Osteocyte (in vitro differentiated cells): Measurements from ENCODE around the gene PLXND1. TPM values are rescaled to one million over a fixed set of nuclear protein-coding genes. Genes with fewer than 3 reads are reported as not detected.

Source experiments
- DNase-seq: peaks from one replicate; pipeline ENCODE4 v3.0.0; 2021; ENCODE audit warnings: mixed read lengths; ENCODE audit not compliant: unreplicated experiment; ENCODE audit errors: extremely low spot score
- H3K27ac Mint-ChIP-seq: one replicate; pipeline ENCODE4 v1.8.0; 2021; ENCODE audit warnings: mild to moderate bottlenecking, mixed read lengths; ENCODE audit not compliant: unreplicated experiment
- H3K27me3 Mint-ChIP-seq: one replicate; pipeline ENCODE4 v1.8.0; 2021; ENCODE audit warnings: mixed read lengths; ENCODE audit not compliant: unreplicated experiment
- H3K36me3 Mint-ChIP-seq: one replicate; pipeline ENCODE4 v1.8.0; 2021; ENCODE audit warnings: mixed read lengths; ENCODE audit not compliant: unreplicated experiment
- H3K4me1 Mint-ChIP-seq: one replicate; pipeline ENCODE4 v1.8.0; 2021; ENCODE audit warnings: mixed read lengths; ENCODE audit not compliant: unreplicated experiment
- H3K4me3 Mint-ChIP-seq: one replicate; pipeline ENCODE4 v1.8.0; 2021; ENCODE audit warnings: mild to moderate bottlenecking, moderate library complexity, mixed read lengths; ENCODE audit not compliant: unreplicated experiment
- H3K9me3 Mint-ChIP-seq: one replicate; pipeline ENCODE4 v1.8.0; 2021; ENCODE audit warnings: mixed read lengths; ENCODE audit not compliant: unreplicated experiment
- CTCF ChIP-seq: fragments of 200-600 bp; sonication (generic); IDR thresholded peaks from 2 replicates; pipeline ENCODE4 v1.5.0; 2021; ENCODE audit warnings: antibody characterized with exemption, mild to moderate bottlenecking, moderate library complexity
- total RNA-seq: library from RNA; stranded (reverse); gene quantifications from 2 replicates; pipeline ENCODE4 v1.2.1, GENCODE V29; 2021

PLXND1 gene
- total RNA-seq, 1 donor from 2014 or later: 358 TPM

- Mint-ChIP-seq H3K9me3 (no peaks in the 10 kb centered on the region), H3K27me3 (no peaks in the 10 kb centered on the region), H3K36me3 (peaks cover 36% of the 10 kb centered on the region), H3K4me3 (no peak overlapping the region), H3K4me1 (peaks cover 77% of the 10 kb centered on the region), H3K27ac (peak overlapping the region; percentile 38)
- no peak for DNase-seq
- no peak for TF ChIP-seq CTCF
These were observed 47.5 kb downstream of the PLXND1 start for GRCh38 chr3:129558772-129559564.

DNA sequence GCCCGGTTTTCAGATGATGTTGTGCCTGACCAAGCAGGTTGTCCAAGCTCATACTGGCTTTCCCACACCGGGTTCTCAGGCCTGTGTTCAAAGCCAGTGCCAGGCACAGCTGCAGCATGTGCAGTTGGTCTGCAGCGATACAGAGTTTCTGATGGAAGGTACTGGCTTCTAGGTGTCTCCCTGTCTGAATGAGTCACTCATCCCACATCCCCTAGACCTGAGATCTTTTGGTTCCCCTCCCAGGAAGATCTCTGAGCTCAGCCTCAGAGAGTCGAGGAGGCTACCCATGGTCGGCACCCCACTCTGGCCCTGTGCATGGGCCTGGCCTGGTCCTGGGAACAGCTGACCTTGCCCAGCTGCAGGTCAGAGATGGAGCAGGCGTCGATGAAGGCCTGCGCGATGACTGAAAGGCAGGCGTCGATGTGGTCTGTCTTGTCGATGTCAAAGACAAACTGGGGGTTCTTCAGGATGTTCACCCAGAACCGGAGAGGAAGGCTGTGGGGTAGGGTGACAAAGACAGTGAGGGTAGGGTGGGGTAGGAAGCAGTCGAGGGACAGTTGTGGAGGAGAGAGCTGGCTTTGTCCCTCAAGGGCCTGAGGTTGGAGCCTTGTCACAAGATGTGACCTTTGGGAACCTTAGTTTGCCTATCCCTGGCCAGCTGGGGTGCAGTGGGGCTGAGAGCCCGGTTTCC lies 48.2 kb downstream of the PLXND1 start:
- no peak for TF ChIP-seq CTCF
- DNase-seq: no peak
- peaks cover 80% of the 10 kb centered on the region for H3K4me1 Mint-ChIP-seq

DNA sequence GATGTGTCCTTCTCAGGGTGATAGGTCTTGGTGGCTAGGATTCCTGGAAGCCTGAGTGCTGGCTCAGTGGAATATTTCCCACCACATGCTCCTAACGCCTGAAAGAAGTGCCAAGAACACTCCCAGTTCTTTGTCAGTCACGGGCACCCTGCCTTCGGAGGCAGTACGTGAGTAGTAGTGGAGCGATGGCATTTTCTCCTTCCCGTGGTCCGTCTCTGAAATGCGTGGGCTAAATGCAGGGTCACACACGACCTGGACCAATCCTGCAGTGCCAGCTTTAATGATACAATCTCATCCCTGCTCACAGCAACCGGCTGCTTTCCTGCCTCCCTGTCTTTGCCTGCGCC lies 49.0 kb downstream of the PLXND1 start:
- no peak overlapping the region for H3K4me3 Mint-ChIP-seq
- H3K4me1 Mint-ChIP-seq: peaks cover 85% of the 10 kb centered on the region
- no peak for DNase-seq
- no peaks in the 10 kb centered on the region for H3K9me3 Mint-ChIP-seq
- H3K36me3 Mint-ChIP-seq: peaks cover 24% of the 10 kb centered on the region
- no peak for TF ChIP-seq CTCF
- peak overlapping the region; percentile 25 for H3K27ac Mint-ChIP-seq
- no peaks in the 10 kb centered on the region for H3K27me3 Mint-ChIP-seq

More for the DNA sequence above, 48.2 kb downstream of the PLXND1 start:
- Mint-ChIP-seq H3K27ac (peak overlapping the region; percentile 25), H3K4me3 (no peak overlapping the region), H3K36me3 (peaks cover 30% of the 10 kb centered on the region), H3K9me3 (no peaks in the 10 kb centered on the region), H3K27me3 (no peaks in the 10 kb centered on the region)

GRCh38 chr3:129556890-129557547 lies 49.5 kb downstream of the PLXND1 start:
- no peak overlapping the region for H3K4me3 Mint-ChIP-seq
- no peak for TF ChIP-seq CTCF
- H3K27ac Mint-ChIP-seq: no peak overlapping the region
- H3K36me3 Mint-ChIP-seq: peaks cover 23% of the 10 kb centered on the region
- H3K4me1 Mint-ChIP-seq: peaks cover 85% of the 10 kb centered on the region
- no peak for DNase-seq
- no peaks in the 10 kb centered on the region for H3K9me3 Mint-ChIP-seq
- H3K27me3 Mint-ChIP-seq: no peaks in the 10 kb centered on the region

- peaks cover 23% of the 10 kb centered on the region for H3K36me3 Mint-ChIP-seq
- DNase-seq: no peak
- TF ChIP-seq CTCF: no peak
- H3K4me1 Mint-ChIP-seq: peaks cover 80% of the 10 kb centered on the region
- H3K9me3 Mint-ChIP-seq: no peaks in the 10 kb centered on the region
- no peak overlapping the region for H3K4me3 Mint-ChIP-seq
- no peak overlapping the region for H3K27ac Mint-ChIP-seq
- H3K27me3 Mint-ChIP-seq: no peaks in the 10 kb centered on the region
These were observed 50.1 kb downstream of the PLXND1 start for GRCh38 chr3:129556358-129556695.
